Measurements from ENCODE around the gene SAGE1.
"Not testable (repeated sequence)": the region's sequence is repeated elsewhere in the genome, so short reads cannot be mapped to it uniquely, and the experiment has no call there.

DNA sequence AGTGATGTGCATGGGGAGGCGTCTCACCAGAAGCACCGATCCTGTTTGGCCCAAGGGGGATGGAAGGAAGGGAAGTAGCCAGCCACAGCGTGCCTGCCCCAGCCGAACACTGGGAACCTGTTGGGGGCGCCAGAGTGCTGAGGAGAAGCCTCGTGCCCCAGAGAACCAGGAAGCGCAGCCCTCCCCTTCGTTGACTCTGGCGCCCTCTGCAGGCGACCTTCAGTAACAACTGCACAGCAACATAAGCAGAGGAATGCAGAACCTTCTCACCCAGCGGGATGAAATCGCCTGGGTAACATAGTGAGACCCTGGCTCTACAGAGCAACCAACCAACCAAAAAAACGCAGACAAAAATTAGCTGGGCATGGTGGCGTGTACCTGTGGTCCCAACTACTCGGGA is 4.5 kb upstream of the SAGE1 start:
- TF ChIP-seq CTCF (IDR thresholded peaks at IDR 0.05), result peak; percentile 22
- TF ChIP-seq EZH2phosphoT487, EZH2 (IDR thresholded peaks at IDR 0.05): not testable (repeated sequence)

Measured in neural progenitor cell (in vitro differentiated cells).